ENCODE results near the gene MUC5B.
"Not testable (repeated sequence)": the region's sequence is repeated elsewhere in the genome, so short reads cannot be mapped to it uniquely, and the experiment has no call there.

- TF ChIP-seq CTCF, POLR2A (IDR thresholded peaks at IDR 0.05): not testable (repeated sequence)
These were observed 21.7 kb downstream of the MUC5B start for GRCh38 chr11:1244557-1244956.

Data from esophagus squamous epithelium (tissue), 4 donors.